Smooth muscle cell (in vitro differentiated cells): ENCODE measurements around the gene CARD14. TPM values are rescaled to one million over a fixed set of nuclear protein-coding genes. Genes with fewer than 3 reads are reported as not detected.

Experiments used
- DNase-seq: peaks from one replicate; lab custom pipeline; 2025; ENCODE audit not compliant: unreplicated experiment; lab: John Stamatoyannopoulos, UW
- H2AFZ ChIP-seq: fragments of 200-600 bp; sonication (generic); 2 replicates; pipeline ENCODE4 v1.6.0; 2016; ENCODE audit warnings: antibody characterized with exemption, low read depth, mild to moderate bottlenecking
- H3F3A ChIP-seq: fragments of 200-600 bp; sonication (generic); 2 replicates; pipeline ENCODE4 v1.6.0; 2017; ENCODE audit warnings: antibody characterized with exemption, low read depth
- H3K27ac ChIP-seq: fragments of 200-600 bp; sonication (generic); 2 replicates; pipeline ENCODE4 v1.5.1; 2016; ENCODE audit warnings: low read depth, mild to moderate bottlenecking
- H3K27me3 ChIP-seq: fragments of 200-600 bp; sonication (generic); 2 replicates; pipeline ENCODE4 v1.6.1; 2016; ENCODE audit warnings: low read depth, mild to moderate bottlenecking
- H3K36me3 ChIP-seq: fragments of 200-600 bp; sonication (generic); 2 replicates; pipeline ENCODE4 v1.5.1; 2016; ENCODE audit warnings: low read depth
- H3K4me1 ChIP-seq: fragments of 200-600 bp; sonication (generic); 2 replicates; pipeline ENCODE4 v1.5.1; 2016; ENCODE audit warnings: low read depth
- H3K4me2 ChIP-seq: fragments of 200-600 bp; sonication (generic); 2 replicates; pipeline ENCODE4 v1.6.0; 2016; ENCODE audit warnings: mild to moderate bottlenecking
- H3K4me3 ChIP-seq: fragments of 200-600 bp; sonication (generic); 2 replicates; pipeline ENCODE4 v1.5.1; 2016; ENCODE audit warnings: mild to moderate bottlenecking
- H3K79me2 ChIP-seq: fragments of 200-600 bp; sonication (generic); 2 replicates; pipeline ENCODE4 v1.6.0; 2016; ENCODE audit warnings: low read depth, mild to moderate bottlenecking
- H3K9ac ChIP-seq: fragments of 200-600 bp; sonication (generic); 2 replicates; pipeline ENCODE4 v1.6.0; 2016; ENCODE audit warnings: low read depth
- H3K9me3 ChIP-seq: fragments of 200-600 bp; sonication (generic); replicated peaks from 2 replicates; pipeline ENCODE4 v1.5.1; 2016; ENCODE audit warnings: low read depth
- H4K20me1 ChIP-seq: fragments of 200-600 bp; sonication (generic); 2 replicates; pipeline ENCODE4 v1.6.0; 2016; ENCODE audit warnings: low read depth
- WGBS: methylation state at CpG from one replicate; pipeline ENCODE4 v1.1.7; 2016; ENCODE audit warnings: low lambda C conversion rate; 5-methylcytosine and 5-hydroxymethylcytosine counted together
- polyA plus RNA-seq: library from polyadenylated mRNA; unstranded; fragments of >200 nt; fragmentation: Nextera tagmentation; extraction: Ambion mirVana; gene quantifications from 2 replicates; pipeline ENCODE4 v1.2.1, GENCODE V29; 2016
- total RNA-seq: library from RNA; depleted of rRNA; stranded (reverse); fragments of >200 nt; gene quantifications from 2 replicates; pipeline ENCODE4 v1.2.3, GENCODE V29; 2014
- TF ChIP-seq, protein P1 (sequence below): fragments of 200-600 bp; sonication (generic); IDR thresholded peaks from 2 replicates; pipeline ENCODE4 v1.5.1; 2017; ENCODE audit warnings: borderline replicate concordance, mild to moderate bottlenecking, antibody characterized with exemption; ENCODE audit not compliant: insufficient read depth, poor library complexity, severe bottlenecking

Gene CARD14
- total and polyA plus RNA-seq, 2 experiments from 2014 or later = 1.0 to 1.8 TPM

DNA sequence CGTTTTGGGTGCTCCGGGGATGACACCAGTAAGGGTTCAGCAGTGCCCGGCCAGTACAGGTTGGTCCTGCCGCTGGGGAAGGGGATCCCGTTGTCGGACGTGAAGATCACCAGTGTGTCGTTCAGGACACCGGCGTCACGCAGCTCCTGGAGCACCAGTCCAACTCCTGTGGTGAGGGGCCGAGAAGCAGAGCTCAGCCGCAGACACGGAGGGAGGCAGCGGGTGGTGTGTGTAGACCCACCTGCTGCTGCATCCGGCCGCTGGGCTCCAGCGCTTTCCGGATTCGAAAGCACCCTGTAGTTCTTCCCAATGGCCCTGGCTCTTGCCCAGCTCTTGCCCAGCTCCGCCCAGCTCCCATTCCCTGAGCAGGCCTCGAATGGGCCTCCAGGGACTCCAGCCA, 42.3 kb downstream of the CARD14 start:
- WGBS = 98% methylated on average over 22 of the region's 22 CpGs
- Histone ChIP-seq H3K27ac (no peak overlapping the region), H3K9me3 (no peaks in the 10 kb centered on the region), H3K36me3 (no peaks in the 10 kb centered on the region), H3K4me3 (no peak overlapping the region), H4K20me1 (no peaks in the 10 kb centered on the region), H3K9ac (no peak overlapping the region), H3K4me2 (no peak overlapping the region), H3K4me1 (no peaks in the 10 kb centered on the region), H3K27me3 (no peaks in the 10 kb centered on the region), H3K79me2 (no peaks in the 10 kb centered on the region), H2AFZ (no peak overlapping the region), H3F3A (no peaks in the 10 kb centered on the region)
- no peak for DNase-seq
- TF ChIP-seq, protein P1, sequence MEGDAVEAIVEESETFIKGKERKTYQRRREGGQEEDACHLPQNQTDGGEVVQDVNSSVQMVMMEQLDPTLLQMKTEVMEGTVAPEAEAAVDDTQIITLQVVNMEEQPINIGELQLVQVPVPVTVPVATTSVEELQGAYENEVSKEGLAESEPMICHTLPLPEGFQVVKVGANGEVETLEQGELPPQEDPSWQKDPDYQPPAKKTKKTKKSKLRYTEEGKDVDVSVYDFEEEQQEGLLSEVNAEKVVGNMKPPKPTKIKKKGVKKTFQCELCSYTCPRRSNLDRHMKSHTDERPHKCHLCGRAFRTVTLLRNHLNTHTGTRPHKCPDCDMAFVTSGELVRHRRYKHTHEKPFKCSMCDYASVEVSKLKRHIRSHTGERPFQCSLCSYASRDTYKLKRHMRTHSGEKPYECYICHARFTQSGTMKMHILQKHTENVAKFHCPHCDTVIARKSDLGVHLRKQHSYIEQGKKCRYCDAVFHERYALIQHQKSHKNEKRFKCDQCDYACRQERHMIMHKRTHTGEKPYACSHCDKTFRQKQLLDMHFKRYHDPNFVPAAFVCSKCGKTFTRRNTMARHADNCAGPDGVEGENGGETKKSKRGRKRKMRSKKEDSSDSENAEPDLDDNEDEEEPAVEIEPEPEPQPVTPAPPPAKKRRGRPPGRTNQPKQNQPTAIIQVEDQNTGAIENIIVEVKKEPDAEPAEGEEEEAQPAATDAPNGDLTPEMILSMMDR = no peak

DNA sequence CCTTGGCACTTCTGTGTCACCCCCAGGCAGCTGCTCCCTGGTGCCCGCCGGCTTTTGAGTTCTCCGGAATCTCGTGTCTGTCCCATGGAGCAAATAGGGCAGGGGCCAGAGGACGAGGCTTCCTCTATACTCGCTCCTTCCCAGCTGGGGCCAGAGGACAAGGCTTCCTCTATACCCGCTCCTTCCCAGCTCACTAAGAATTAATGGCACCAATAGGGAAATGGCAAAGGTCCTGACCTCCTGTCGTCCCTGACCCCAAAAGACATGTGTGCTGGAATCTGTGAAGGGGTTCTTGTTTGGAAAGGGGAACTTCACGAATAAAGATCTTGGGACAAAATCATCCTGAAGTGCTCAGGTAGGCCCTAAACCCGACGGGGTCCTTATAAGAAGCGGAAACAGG, 42.7 kb downstream of the CARD14 start:
- Histone ChIP-seq H3K27ac (no peak overlapping the region), H3K4me2 (no peak overlapping the region), H3K9ac (no peak overlapping the region), H3K4me1 (no peaks in the 10 kb centered on the region), H3K79me2 (no peaks in the 10 kb centered on the region), H3K4me3 (no peak overlapping the region), H4K20me1 (peaks cover 2% of the 10 kb centered on the region), H2AFZ (no peak overlapping the region), H3F3A (no peaks in the 10 kb centered on the region), H3K36me3 (no peaks in the 10 kb centered on the region), H3K9me3 (no peaks in the 10 kb centered on the region), H3K27me3 (no peaks in the 10 kb centered on the region)
- WGBS = 98% methylated on average over 12 of the region's 12 CpGs
- no peak for DNase-seq
- TF ChIP-seq, protein P1 = no peak

DNA sequence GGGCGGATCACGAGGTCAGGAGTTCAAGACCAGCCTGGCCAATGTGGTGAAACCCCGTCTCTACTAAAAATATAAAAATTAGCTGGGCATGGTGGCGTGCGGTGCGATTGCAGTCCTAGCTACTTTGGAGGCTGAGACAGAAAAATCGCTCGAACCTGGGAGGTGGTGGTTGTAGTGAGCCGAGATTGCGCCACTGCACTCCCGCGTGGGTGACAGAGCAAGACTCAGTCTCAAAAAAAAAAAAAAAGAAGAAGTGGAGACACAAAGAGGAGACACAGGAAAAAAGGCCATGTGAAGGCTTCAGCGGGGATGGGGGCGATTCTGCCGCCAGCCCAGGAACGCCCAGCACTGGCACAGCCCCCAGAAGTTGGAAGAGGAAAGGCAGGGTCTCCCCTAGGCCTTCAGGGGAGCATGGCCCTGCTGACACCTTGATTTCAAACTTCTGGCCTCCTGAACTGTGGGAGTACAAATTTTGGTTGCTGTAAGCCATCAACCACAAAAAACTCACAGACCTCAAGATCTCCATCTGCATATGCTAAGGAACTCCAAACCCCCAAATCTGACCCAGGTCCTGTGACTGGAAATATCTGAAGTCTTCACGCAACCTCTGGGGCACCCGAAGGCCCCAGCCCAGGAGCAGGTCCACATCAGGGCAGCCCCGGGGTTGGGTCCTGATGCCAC, 43.3 kb downstream of the CARD14 start:
- no peak overlapping the region for H3K4me2 ChIP-seq
- H3K4me1 ChIP-seq = no peaks in the 10 kb centered on the region
- no peak overlapping the region for H3K9ac ChIP-seq
- 98% methylated on average over 19 of the region's 19 CpGs for WGBS
- no peaks in the 10 kb centered on the region for H3F3A ChIP-seq
- TF ChIP-seq, protein P1 = no peak
- H4K20me1 ChIP-seq = peaks cover 8% of the 10 kb centered on the region
- peaks cover 3% of the 10 kb centered on the region for H3K79me2 ChIP-seq
- H3K9me3 ChIP-seq = no peaks in the 10 kb centered on the region
- H2AFZ ChIP-seq = no peak overlapping the region
- no peak overlapping the region for H3K27ac ChIP-seq
- no peak overlapping the region for H3K4me3 ChIP-seq
- DNase-seq = no peak
- no peaks in the 10 kb centered on the region for H3K27me3 ChIP-seq
- no peaks in the 10 kb centered on the region for H3K36me3 ChIP-seq

GRCh38 chr17:80213643-80213975, 43.8 kb downstream of the CARD14 start:
- WGBS = 99% methylated on average over 16 of the region's 17 CpGs
- Histone ChIP-seq H4K20me1 (peaks cover 13% of the 10 kb centered on the region), H3K9me3 (no peaks in the 10 kb centered on the region), H3K79me2 (peaks cover 4% of the 10 kb centered on the region), H3F3A (no peaks in the 10 kb centered on the region), H3K27me3 (no peaks in the 10 kb centered on the region), H3K9ac (no peak overlapping the region), H2AFZ (no peak overlapping the region), H3K36me3 (no peaks in the 10 kb centered on the region), H3K4me3 (no peak overlapping the region), H3K27ac (no peak overlapping the region), H3K4me2 (no peak overlapping the region), H3K4me1 (no peaks in the 10 kb centered on the region)
- TF ChIP-seq, protein P1 = no peak
- no peak for DNase-seq
